ENCODE results near the gene NCAM1. TPM values are rescaled to one million over a fixed set of nuclear protein-coding genes. Genes with fewer than 3 reads are reported as not detected.

The NCAM1 gene
- total and polyA plus RNA-seq, 9 of the 15 experiments (the other 6 are each of a cell fraction or from before 2014, with no cell fraction given) = 0.09 to 0.23 TPM; not detected in 7

DNA sequence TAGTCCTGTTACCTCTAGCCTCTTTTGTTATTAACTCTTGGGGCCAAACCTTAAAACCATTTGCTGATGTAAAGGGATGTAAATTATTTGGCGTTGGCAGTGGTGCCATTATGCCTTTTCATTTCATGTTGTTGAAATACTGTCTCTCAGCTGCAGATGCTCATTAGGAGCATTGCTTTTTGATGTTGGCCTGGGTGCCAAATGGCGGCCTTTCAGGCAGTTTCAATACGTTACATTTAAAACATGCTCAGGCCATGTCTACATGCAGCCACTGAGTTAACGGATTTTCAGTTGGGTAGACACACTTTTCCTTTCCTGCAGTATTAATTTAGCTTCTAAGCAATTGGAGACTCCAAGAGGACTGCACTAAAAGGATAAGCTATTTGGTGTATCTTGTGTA is 5.3 kb downstream of the NCAM1 start (continued):
- no peak for TF ChIP-seq ZBTB40 (IDR thresholded peaks at IDR 0.05)
- no peak for TF ChIP-seq ZBTB40 (CRISPR knock-in tag; IDR thresholded peaks at IDR 0.05)
- TF ChIP-seq RCOR1 (IDR thresholded peaks at IDR 0.05; ENCODE audit: borderline replicate concordance in 1 of 2, low read depth in 2 of 2, low read length in 2 of 2) = no peak
- TF ChIP-seq CUX1 (CRISPR knock-in tag; IDR thresholded peaks at IDR 0.05) = no peak
- no peak for TF ChIP-seq SRSF9 (IDR thresholded peaks at IDR 0.05; ENCODE audit: borderline replicate concordance, low read depth, low read length)
- no peak for TF ChIP-seq NFRKB (IDR thresholded peaks at IDR 0.05; ENCODE audit: low read depth)
- no peak for TF ChIP-seq TAF15 (IDR thresholded peaks at IDR 0.05; ENCODE audit: low read depth, low read length)
- TF ChIP-seq TAF7 (tag; IDR thresholded peaks at IDR 0.05) = no peak
- no peak for TF ChIP-seq NR0B1 (IDR thresholded peaks at IDR 0.05; ENCODE audit: partially characterized antibody)
- no peak for TF ChIP-seq NR4A1 (CRISPR knock-in tag; IDR thresholded peaks at IDR 0.05)
- TF ChIP-seq NR4A1 (tag; IDR thresholded peaks at IDR 0.05) = no peak
- TF ChIP-seq NFIC (IDR thresholded peaks at IDR 0.05) = no peak

Data from K562 (cell line).